Thymus (tissue), 11 donors: ENCODE measurements around the gene KRTAP10-5. TPM values are rescaled to one million over a fixed set of nuclear protein-coding genes. Genes with fewer than 3 reads are reported as not detected.

Experiments
- DNase-seq, 9 donors: peaks; one replicate each; pipeline ENCODE4 v3.0.0-alpha.2; 2013; ENCODE audit warnings: low spot score in 9 of 9, low read depth in 6 of 9, missing footprints in 1 of 9
- H3K27ac ChIP-seq, 2 donors: one replicate each; pipeline ENCODE4 v1.5.1; 2013; ENCODE audit warnings: control low read depth in 1 of 2, low read depth in 1 of 2, low read length in 1 of 2, mild to moderate bottlenecking in 1 of 2, moderate library complexity in 1 of 2
- H3K27me3 ChIP-seq, 2 donors: one replicate each; pipeline ENCODE4 v1.5.1; 2013; ENCODE audit warnings: low read length in 1 of 2; ENCODE audit not compliant: control insufficient read depth in 2 of 2, insufficient read depth in 1 of 2
- H3K36me3 ChIP-seq, 2 donors: one replicate each; pipeline ENCODE4 v1.5.1; 2013; ENCODE audit warnings: low read length in 1 of 2, mild to moderate bottlenecking in 1 of 2, moderate library complexity in 1 of 2; ENCODE audit not compliant: control insufficient read depth in 2 of 2, insufficient read depth in 2 of 2
- H3K4me1 ChIP-seq, 2 donors: one replicate each; pipeline ENCODE4 v1.5.1; 2013; ENCODE audit warnings: low read length in 2 of 2; ENCODE audit not compliant: control insufficient read depth in 2 of 2, insufficient read depth in 2 of 2
- H3K4me3 ChIP-seq, 2 donors: one replicate each; pipeline ENCODE4 v1.5.1; 2013; ENCODE audit warnings: low read length in 2 of 2, control low read depth in 1 of 2, mild to moderate bottlenecking in 1 of 2
- H3K9me3 ChIP-seq, 2 donors: one replicate each; pipeline ENCODE4 v1.5.1; 2013; ENCODE audit warnings: low read length in 1 of 2, mild to moderate bottlenecking in 1 of 2; ENCODE audit not compliant: control insufficient read depth in 2 of 2, insufficient read depth in 1 of 2
- WGBS: extraction: QIAGEN DNeasy Blood & Tissue Kit; methylation state at CpG from one replicate; pipeline ENCODE4 v1.1.7; 2013; 5-methylcytosine and 5-hydroxymethylcytosine counted together
- polyA plus RNA-seq: library from polyadenylated mRNA; stranded (reverse); fragments of 200-250 nt; gene quantifications from one replicate; pipeline ENCODE4 v1.2.3, GENCODE V29; 2013
- total RNA-seq: library from RNA; stranded (reverse); fragments of 120-200 nt; gene quantifications from one replicate; pipeline ENCODE4 v1.2.4, GENCODE V29; 2013
- donor health status: healthy.

KRTAP10-5 gene
- total and polyA plus RNA-seq, 2 donors, result not detected

GRCh38 chr21:44539046-44539445 is 41.4 kb downstream of the KRTAP10-5 start:
- H3K27me3 ChIP-seq, result peaks cover 0 to 4% of the 10 kb centered on the region in 2 donors
- 80% methylated on average over 14 of the region's 14 CpGs for WGBS
- H3K9me3 ChIP-seq, result no peaks in the 10 kb centered on the region
- DNase-seq, result no peak
- no peak overlapping the region for H3K4me3 ChIP-seq
- no peaks in the 10 kb centered on the region for H3K4me1 ChIP-seq
- H3K27ac ChIP-seq, result no peak overlapping the region
- no peaks in the 10 kb centered on the region for H3K36me3 ChIP-seq

- 96% methylated on average over 33 of the region's 33 CpGs for WGBS
- H3K9me3 ChIP-seq, result no peaks in the 10 kb centered on the region
- DNase-seq, result no peak
Measured at GRCh38 chr21:44537930-44538911, 42.2 kb downstream of the KRTAP10-5 start.

GRCh38 chr21:44535963-44536362 is 44.4 kb downstream of the KRTAP10-5 start:
- Histone ChIP-seq H3K36me3 (no peaks in the 10 kb centered on the region), H3K4me1 (no peaks in the 10 kb centered on the region), H3K27ac (no peak overlapping the region), H3K9me3 (no peaks in the 10 kb centered on the region), H3K27me3 (peaks cover 0 to 4% of the 10 kb centered on the region in 2 donors), H3K4me3 (no peak overlapping the region)
- no peak for DNase-seq
- WGBS, result 80% methylated on average over 7 of the region's 7 CpGs

More at GRCh38 chr21:44537930-44538911, 42.2 kb downstream of the KRTAP10-5 start:
- Histone ChIP-seq H3K4me3 (no peak overlapping the region), H3K27ac (no peak overlapping the region), H3K4me1 (no peaks in the 10 kb centered on the region), H3K27me3 (peaks cover 0 to 4% of the 10 kb centered on the region in 2 donors), H3K36me3 (no peaks in the 10 kb centered on the region)

- no peak for DNase-seq
- H3K27me3 ChIP-seq, result peaks cover 0 to 2% of the 10 kb centered on the region in 2 donors
- H3K36me3 ChIP-seq, result no peaks in the 10 kb centered on the region
- no peaks in the 10 kb centered on the region for H3K4me1 ChIP-seq
- WGBS, result 92% methylated on average over 6 of the region's 6 CpGs
- H3K27ac ChIP-seq, result no peak overlapping the region
- no peaks in the 10 kb centered on the region for H3K9me3 ChIP-seq
- no peak overlapping the region for H3K4me3 ChIP-seq
Measured at GRCh38 chr21:44534688-44535087, 45.7 kb downstream of the KRTAP10-5 start.

GRCh38 chr21:44533891-44534627 is 46.3 kb downstream of the KRTAP10-5 start:
- H3K4me1 ChIP-seq, result no peaks in the 10 kb centered on the region
- H3K9me3 ChIP-seq, result no peaks in the 10 kb centered on the region
- H3K27ac ChIP-seq, result no peak overlapping the region
- WGBS, result 93% methylated on average over 21 of the region's 21 CpGs
- no peak overlapping the region for H3K4me3 ChIP-seq
- H3K27me3 ChIP-seq, result peaks cover 0 to 2% of the 10 kb centered on the region in 2 donors
- no peak for DNase-seq
- H3K36me3 ChIP-seq, result no peaks in the 10 kb centered on the region

- Histone ChIP-seq H3K36me3 (no peaks in the 10 kb centered on the region), H3K27ac (no peak overlapping the region), H3K27me3 (peaks cover 0 to 2% of the 10 kb centered on the region in 2 donors), H3K4me3 (no peak overlapping the region), H3K9me3 (no peaks in the 10 kb centered on the region), H3K4me1 (no peaks in the 10 kb centered on the region)
- 95% methylated on average over 37 of the region's 37 CpGs for WGBS
- DNase-seq, result no peak
Measured at GRCh38 chr21:44533121-44533890, 47.1 kb downstream of the KRTAP10-5 start.

- no peak for DNase-seq
- Histone ChIP-seq H3K27me3 (peaks cover 0 to 2% of the 10 kb centered on the region in 2 donors), H3K9me3 (no peaks in the 10 kb centered on the region), H3K4me3 (no peak overlapping the region), H3K36me3 (no peaks in the 10 kb centered on the region), H3K4me1 (no peaks in the 10 kb centered on the region), H3K27ac (no peak overlapping the region)
- 96% methylated on average over 16 of the region's 16 CpGs for WGBS
Measured at GRCh38 chr21:44532712-44533111, 47.7 kb downstream of the KRTAP10-5 start.

GRCh38 chr21:44531606-44532564 is 48.5 kb downstream of the KRTAP10-5 start:
- no peaks in the 10 kb centered on the region for H3K4me1 ChIP-seq
- H3K27me3 ChIP-seq, result peaks cover 0 to 2% of the 10 kb centered on the region in 2 donors
- no peaks in the 10 kb centered on the region for H3K9me3 ChIP-seq
- H3K4me3 ChIP-seq, result no peak overlapping the region
- WGBS, result 88% methylated on average over 30 of the region's 30 CpGs
- no peak overlapping the region for H3K27ac ChIP-seq
- no peak for DNase-seq
- H3K36me3 ChIP-seq, result no peaks in the 10 kb centered on the region
